22Rv1 (cell line): ENCODE results near the gene RCE1.

ENCODE experiments used
- ZFX ChIP-seq: fragments of 450-650 bp; IDR thresholded peaks from 2 replicates; pipeline ENCODE4 v1.6.1; 2017; ENCODE audit warnings: antibody characterized with exemption, borderline replicate concordance
- TF ChIP-seq, protein P1 (sequence below): fragments of 450-650 bp; IDR thresholded peaks from 2 replicates; pipeline ENCODE4 v1.5.1; 2017; ENCODE audit warnings: mild to moderate bottlenecking

DNA sequence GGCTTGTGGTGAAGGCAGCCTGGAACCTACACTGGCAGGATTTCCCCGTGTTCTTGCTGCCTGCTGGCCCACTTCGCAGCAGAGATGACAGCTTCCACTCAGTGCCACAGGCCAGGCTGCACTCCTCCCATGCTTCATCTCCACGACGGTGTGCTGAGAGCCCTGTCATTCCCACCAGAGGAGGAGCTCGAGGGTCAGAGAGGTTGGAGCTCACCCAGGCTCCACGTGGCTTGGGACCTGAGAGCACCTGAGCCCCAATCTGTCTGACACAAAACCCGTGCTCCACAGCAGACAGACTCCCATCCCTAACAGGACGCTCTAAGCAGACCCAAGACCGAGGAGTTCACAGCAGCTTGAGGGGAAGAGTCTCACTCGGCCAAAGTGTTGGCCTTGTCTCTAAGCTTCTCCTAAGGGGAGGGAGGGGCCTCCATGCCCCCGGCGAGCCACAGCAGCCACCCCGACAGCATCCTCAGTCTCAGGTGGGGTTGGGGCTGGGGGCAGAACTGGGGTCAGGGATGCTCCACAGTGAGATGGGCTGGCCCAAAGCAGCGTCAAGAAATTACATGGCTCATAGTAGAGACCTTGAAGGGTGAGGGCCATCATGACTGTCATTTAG, 24.3 kb downstream of the RCE1 start:
- TF ChIP-seq, protein P1, sequence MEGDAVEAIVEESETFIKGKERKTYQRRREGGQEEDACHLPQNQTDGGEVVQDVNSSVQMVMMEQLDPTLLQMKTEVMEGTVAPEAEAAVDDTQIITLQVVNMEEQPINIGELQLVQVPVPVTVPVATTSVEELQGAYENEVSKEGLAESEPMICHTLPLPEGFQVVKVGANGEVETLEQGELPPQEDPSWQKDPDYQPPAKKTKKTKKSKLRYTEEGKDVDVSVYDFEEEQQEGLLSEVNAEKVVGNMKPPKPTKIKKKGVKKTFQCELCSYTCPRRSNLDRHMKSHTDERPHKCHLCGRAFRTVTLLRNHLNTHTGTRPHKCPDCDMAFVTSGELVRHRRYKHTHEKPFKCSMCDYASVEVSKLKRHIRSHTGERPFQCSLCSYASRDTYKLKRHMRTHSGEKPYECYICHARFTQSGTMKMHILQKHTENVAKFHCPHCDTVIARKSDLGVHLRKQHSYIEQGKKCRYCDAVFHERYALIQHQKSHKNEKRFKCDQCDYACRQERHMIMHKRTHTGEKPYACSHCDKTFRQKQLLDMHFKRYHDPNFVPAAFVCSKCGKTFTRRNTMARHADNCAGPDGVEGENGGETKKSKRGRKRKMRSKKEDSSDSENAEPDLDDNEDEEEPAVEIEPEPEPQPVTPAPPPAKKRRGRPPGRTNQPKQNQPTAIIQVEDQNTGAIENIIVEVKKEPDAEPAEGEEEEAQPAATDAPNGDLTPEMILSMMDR = no peak
- no peak for TF ChIP-seq ZFX
